HepG2 (cell line): Measurements from ENCODE around the gene RAB6B. TPM values are rescaled to one million over a fixed set of nuclear protein-coding genes. Genes with fewer than 3 reads are reported as not detected.

Experiments used
- ATAC-seq: fragments of 200-7000 bp; cut with Tn5 transposase; 3 replicates; pipeline ENCODE4 v1.9.1; 2020; ENCODE audit warnings: mild to moderate bottlenecking, moderate library complexity
- BruUV-seq: library from RNA; stranded (reverse); fragments of 400-500 nt; replicated peaks from 2 replicates; lab custom pipeline; 2021; lab: Mats Ljungman, UMichigan
- CTCF ChIA-PET: fragments of 300-600 bp; formaldehyde crosslinking; extraction: SDS; loops from one replicate; lab custom pipeline; 2021; ENCODE audit warnings: low total read pairs, inconsistent platforms, low intra/inter-chr PET ratio; lab: Yijun Ruan, JAX
- POLR2A ChIA-PET: fragments of 350-600 bp; sonication (Branson Sonifier 250); formaldehyde crosslinking; loops from one replicate; lab custom pipeline; 2020; ENCODE audit warnings: antibody characterized with exemption, inconsistent platforms; lab: Yijun Ruan, JAX
- DNase-seq: peaks from one replicate; pipeline ENCODE4 v3.0.0-alpha.2; 2015; ENCODE audit warnings: low spot score
- FAIRE-seq: peaks from 3 replicates; lab custom pipeline; 2011; peaks lifted over from hg19 to GRCh38; lab: Jason Lieb, UNC
- H2AFZ ChIP-seq: one replicate; pipeline ENCODE4 v1.6.1; 2011; ENCODE audit warnings: low read length, inconsistent platforms
- H3K27ac ChIP-seq: fragments of 300-600 bp; 3 replicates; pipeline ENCODE4 v1.8.0; 2011; ENCODE audit warnings: mixed run types, mild to moderate bottlenecking, mixed read lengths, low read length, inconsistent platforms; ENCODE audit not compliant: insufficient read depth; ENCODE audit errors: extremely low read length
- H3K27me3 ChIP-seq, 2 experiments: fragments of 200-600 bp in 1 of 2; 2 replicates in 1 of 2; 3 replicates in 1 of 2; pipeline versions ENCODE4 v1.6.0 to v1.8.0; 2011; ENCODE audit warnings: low read length in 2 of 2, mild to moderate bottlenecking in 2 of 2, moderate library complexity in 2 of 2, inconsistent platforms in 1 of 2; ENCODE audit not compliant: insufficient read depth in 2 of 2, control insufficient read depth in 1 of 2
- H3K36me3 ChIP-seq, 2 experiments: fragments of 200-600 bp in 1 of 2; replicated peaks in 1 of 2; 2 replicates in 1 of 2; 3 replicates in 1 of 2; pipeline versions ENCODE4 v1.5.1 to v1.8.0; 2011; ENCODE audit warnings: low read length in 2 of 2, inconsistent platforms in 1 of 2; ENCODE audit not compliant: insufficient read depth in 2 of 2, control insufficient read depth in 1 of 2
- H3K4me1 ChIP-seq: 2 replicates; pipeline ENCODE4 v1.5.1; 2012; ENCODE audit warnings: low read length, inconsistent platforms; ENCODE audit not compliant: insufficient read depth
- H3K4me2 ChIP-seq: 2 replicates; pipeline ENCODE4 v1.6.0; 2011; ENCODE audit warnings: low read depth, low read length, inconsistent platforms
- H3K4me3 ChIP-seq, 3 experiments: fragments of 200-600 bp in 1 of 3; sonication (generic), shearing (Covaris generic) in 1 of 3; replicated peaks in 1 of 3; 2 replicates each; pipeline ENCODE4 v1.5.1; 2011 to 2016; ENCODE audit warnings: low read length in 3 of 3, inconsistent platforms in 2 of 3, low read depth in 2 of 3, mild to moderate bottlenecking in 2 of 3, control low read depth in 1 of 3, mixed read lengths in 1 of 3; ENCODE audit not compliant: insufficient read depth in 1 of 3
- H3K79me2 ChIP-seq: one replicate; pipeline ENCODE4 v1.6.1; 2011; ENCODE audit warnings: low read length, inconsistent platforms; ENCODE audit not compliant: insufficient read depth
- H3K9ac ChIP-seq: 2 replicates; pipeline ENCODE4 v1.6.0; 2011; ENCODE audit warnings: mild to moderate bottlenecking, low read depth, low read length, inconsistent platforms; ENCODE audit not compliant: insufficient read depth
- H3K9me3 ChIP-seq: 2 replicates; pipeline ENCODE4 v1.5.1; 2012; ENCODE audit warnings: mild to moderate bottlenecking, low read length
- H4K20me1 ChIP-seq: 2 replicates; pipeline ENCODE4 v1.6.0; 2011; ENCODE audit warnings: inconsistent platforms, mild to moderate bottlenecking, low read length, moderate library complexity; ENCODE audit not compliant: insufficient read depth
- JARID2 ChIP-seq: sonication (generic); formaldehyde crosslinking; IDR thresholded peaks from 2 replicates; pipeline ENCODE4 v1.8.1; 2023; ENCODE audit warnings: missing genetic modification reagents, inconsistent platforms; ENCODE audit not compliant: insufficient replicate concordance
- MAFF ChIP-seq: IDR thresholded peaks from 2 replicates; pipeline ENCODE4 v1.6.1; 2011; ENCODE audit warnings: low read depth, low read length, improper control_type of control experiment
- SNAPC2 ChIP-seq: sonication (generic); formaldehyde crosslinking; IDR thresholded peaks from 2 replicates; pipeline ENCODE4 v1.8.1; 2022; ENCODE audit warnings: mild to moderate bottlenecking, missing genetic modification reagents
- ZBTB21 ChIP-seq: sonication (generic); formaldehyde crosslinking; IDR thresholded peaks from 2 replicates; pipeline ENCODE4 v1.4.0; 2020; ENCODE audit warnings: missing genetic modification reagents
- ZNF878 ChIP-seq: sonication (generic); formaldehyde crosslinking; IDR thresholded peaks from 2 replicates; pipeline ENCODE4 v1.8.1; 2023; ENCODE audit warnings: mild to moderate bottlenecking, missing genetic modification reagents, moderate library complexity
- ZSCAN25 ChIP-seq: sonication (generic); formaldehyde crosslinking; IDR thresholded peaks from 2 replicates; pipeline ENCODE4 v1.8.0; 2022; ENCODE audit warnings: mild to moderate bottlenecking, missing genetic modification reagents
- WGBS: methylation state at CpG from one replicate; pipeline ENCODE4 v1.1.6; 2017; ENCODE audit warnings: low lambda C conversion rate; 5-methylcytosine and 5-hydroxymethylcytosine counted together
- in situ Hi-C: cut with HindIII; loops from 2 replicates; pipeline ENCODE4 v1.10.0; 2017; ENCODE audit warnings: low pct_unique_long_range_greater_than_20kb; ENCODE audit not compliant: extremely low pct_ligation_motif_present
- intact Hi-C: fragments of 100-400 bp; cut with micrococcal nuclease; formaldehyde crosslinking; loops from one replicate; pipeline ENCODE4 v1.10.0; 2022; ENCODE audit not compliant: unreplicated experiment
- polyA plus RNA-seq, 8 experiments: library from polyadenylated mRNA; depleted of rRNA in 3 of 8; stranded (reverse) in 7 of 8; unstranded in 1 of 8; fragments of >200 nt; fragmentation: Illumina TruSeq in 4 of 8; extraction: Trizol in 4 of 8; gene quantifications; 2 replicates each; pipeline versions ENCODE4 v1.2.1 to v1.2.3, GENCODE V29; 2011 to 2016; ENCODE audit warnings: low read depth in 4 of 8, missing spikeins in 1 of 8, mixed read lengths in 1 of 8; ENCODE audit not compliant: insufficient read depth in 1 of 8
- total RNA-seq, 5 experiments: library from RNA; depleted of rRNA; stranded (reverse); fragments of >200 nt; fragmentation: Illumina TruSeq; extraction: Trizol; gene quantifications; 2 replicates each; pipeline ENCODE4 v1.2.3, GENCODE V29; 2016; ENCODE audit warnings: low read depth in 1 of 5
- TF ChIP-seq, protein P1 (sequence below): IDR thresholded peaks from 2 replicates; pipeline ENCODE4 v1.6.1; 2016; ENCODE audit warnings: low read depth, missing genetic modification reagents, missing compliant biosample characterization
- TF ChIP-seq, protein P2 (sequence below): sonication (generic); formaldehyde crosslinking; conservative IDR thresholded peaks from 2 replicates; pipeline ENCODE4 v1.8.1; 2023; ENCODE audit warnings: missing genetic modification reagents
- TF ChIP-seq, protein P3 (sequence below): sonication (generic); formaldehyde crosslinking; IDR thresholded peaks from 2 replicates; pipeline ENCODE4 v1.9.0; 2022; ENCODE audit warnings: low read depth, missing genetic modification reagents
- TF ChIP-seq, protein P4 (sequence below): sonication (generic); formaldehyde crosslinking; conservative IDR thresholded peaks from 2 replicates; pipeline ENCODE4 v1.8.0; 2022; ENCODE audit warnings: missing genetic modification reagents
- TF ChIP-seq, protein P5 (sequence below): IDR thresholded peaks from 2 replicates; pipeline ENCODE4 v1.6.1; 2016; ENCODE audit warnings: mild to moderate bottlenecking, missing biosample characterization, missing genetic modification reagents

RAB6B gene
- total and polyA plus RNA-seq, 2 of the 13 experiments (the other 11 are each of a cell fraction or from before 2014, with no cell fraction given), result 0.16 TPM; not detected in 1

DNA sequence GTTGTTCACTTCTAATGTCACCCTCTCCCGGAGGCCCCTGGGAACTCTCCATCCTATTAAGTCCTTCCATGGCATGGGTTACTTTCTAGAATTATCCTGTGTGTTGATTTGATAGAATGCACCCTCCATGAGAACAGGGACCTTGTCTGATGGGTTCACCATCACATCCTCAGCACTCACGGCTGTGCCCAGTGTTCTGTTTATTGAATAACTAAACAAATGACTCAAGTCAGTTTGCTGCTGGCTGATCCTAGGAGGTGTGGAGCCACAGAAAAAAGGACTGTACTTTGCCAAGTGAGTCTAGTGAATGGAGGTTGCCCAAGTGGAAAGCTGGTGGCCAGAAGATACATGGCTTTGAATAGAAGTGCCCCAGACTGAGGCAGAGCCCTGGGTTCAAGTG is 48.5 kb upstream of the RAB6B start:
- H3K4me2 ChIP-seq, result no peak overlapping the region
- FAIRE-seq, result no peak
- H4K20me1 ChIP-seq, result no peaks in the 10 kb centered on the region
- WGBS, result 0% methylated on average over 2 of the region's 2 CpGs
- no peak for ATAC-seq
- TF ChIP-seq, protein P1, sequence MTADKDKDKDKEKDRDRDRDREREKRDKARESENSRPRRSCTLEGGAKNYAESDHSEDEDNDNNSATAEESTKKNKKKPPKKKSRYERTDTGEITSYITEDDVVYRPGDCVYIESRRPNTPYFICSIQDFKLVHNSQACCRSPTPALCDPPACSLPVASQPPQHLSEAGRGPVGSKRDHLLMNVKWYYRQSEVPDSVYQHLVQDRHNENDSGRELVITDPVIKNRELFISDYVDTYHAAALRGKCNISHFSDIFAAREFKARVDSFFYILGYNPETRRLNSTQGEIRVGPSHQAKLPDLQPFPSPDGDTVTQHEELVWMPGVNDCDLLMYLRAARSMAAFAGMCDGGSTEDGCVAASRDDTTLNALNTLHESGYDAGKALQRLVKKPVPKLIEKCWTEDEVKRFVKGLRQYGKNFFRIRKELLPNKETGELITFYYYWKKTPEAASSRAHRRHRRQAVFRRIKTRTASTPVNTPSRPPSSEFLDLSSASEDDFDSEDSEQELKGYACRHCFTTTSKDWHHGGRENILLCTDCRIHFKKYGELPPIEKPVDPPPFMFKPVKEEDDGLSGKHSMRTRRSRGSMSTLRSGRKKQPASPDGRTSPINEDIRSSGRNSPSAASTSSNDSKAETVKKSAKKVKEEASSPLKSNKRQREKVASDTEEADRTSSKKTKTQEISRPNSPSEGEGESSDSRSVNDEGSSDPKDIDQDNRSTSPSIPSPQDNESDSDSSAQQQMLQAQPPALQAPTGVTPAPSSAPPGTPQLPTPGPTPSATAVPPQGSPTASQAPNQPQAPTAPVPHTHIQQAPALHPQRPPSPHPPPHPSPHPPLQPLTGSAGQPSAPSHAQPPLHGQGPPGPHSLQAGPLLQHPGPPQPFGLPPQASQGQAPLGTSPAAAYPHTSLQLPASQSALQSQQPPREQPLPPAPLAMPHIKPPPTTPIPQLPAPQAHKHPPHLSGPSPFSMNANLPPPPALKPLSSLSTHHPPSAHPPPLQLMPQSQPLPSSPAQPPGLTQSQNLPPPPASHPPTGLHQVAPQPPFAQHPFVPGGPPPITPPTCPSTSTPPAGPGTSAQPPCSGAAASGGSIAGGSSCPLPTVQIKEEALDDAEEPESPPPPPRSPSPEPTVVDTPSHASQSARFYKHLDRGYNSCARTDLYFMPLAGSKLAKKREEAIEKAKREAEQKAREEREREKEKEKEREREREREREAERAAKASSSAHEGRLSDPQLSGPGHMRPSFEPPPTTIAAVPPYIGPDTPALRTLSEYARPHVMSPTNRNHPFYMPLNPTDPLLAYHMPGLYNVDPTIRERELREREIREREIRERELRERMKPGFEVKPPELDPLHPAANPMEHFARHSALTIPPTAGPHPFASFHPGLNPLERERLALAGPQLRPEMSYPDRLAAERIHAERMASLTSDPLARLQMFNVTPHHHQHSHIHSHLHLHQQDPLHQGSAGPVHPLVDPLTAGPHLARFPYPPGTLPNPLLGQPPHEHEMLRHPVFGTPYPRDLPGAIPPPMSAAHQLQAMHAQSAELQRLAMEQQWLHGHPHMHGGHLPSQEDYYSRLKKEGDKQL, result no peak
- TF ChIP-seq, protein P2, sequence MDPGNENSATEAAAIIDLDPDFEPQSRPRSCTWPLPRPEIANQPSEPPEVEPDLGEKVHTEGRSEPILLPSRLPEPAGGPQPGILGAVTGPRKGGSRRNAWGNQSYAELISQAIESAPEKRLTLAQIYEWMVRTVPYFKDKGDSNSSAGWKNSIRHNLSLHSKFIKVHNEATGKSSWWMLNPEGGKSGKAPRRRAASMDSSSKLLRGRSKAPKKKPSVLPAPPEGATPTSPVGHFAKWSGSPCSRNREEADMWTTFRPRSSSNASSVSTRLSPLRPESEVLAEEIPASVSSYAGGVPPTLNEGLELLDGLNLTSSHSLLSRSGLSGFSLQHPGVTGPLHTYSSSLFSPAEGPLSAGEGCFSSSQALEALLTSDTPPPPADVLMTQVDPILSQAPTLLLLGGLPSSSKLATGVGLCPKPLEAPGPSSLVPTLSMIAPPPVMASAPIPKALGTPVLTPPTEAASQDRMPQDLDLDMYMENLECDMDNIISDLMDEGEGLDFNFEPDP (CRISPR knock-in tag), result no peak
- no peak for TF ChIP-seq ZNF878 (CRISPR knock-in tag)
- no peak for TF ChIP-seq MAFF
- TF ChIP-seq, protein P3, sequence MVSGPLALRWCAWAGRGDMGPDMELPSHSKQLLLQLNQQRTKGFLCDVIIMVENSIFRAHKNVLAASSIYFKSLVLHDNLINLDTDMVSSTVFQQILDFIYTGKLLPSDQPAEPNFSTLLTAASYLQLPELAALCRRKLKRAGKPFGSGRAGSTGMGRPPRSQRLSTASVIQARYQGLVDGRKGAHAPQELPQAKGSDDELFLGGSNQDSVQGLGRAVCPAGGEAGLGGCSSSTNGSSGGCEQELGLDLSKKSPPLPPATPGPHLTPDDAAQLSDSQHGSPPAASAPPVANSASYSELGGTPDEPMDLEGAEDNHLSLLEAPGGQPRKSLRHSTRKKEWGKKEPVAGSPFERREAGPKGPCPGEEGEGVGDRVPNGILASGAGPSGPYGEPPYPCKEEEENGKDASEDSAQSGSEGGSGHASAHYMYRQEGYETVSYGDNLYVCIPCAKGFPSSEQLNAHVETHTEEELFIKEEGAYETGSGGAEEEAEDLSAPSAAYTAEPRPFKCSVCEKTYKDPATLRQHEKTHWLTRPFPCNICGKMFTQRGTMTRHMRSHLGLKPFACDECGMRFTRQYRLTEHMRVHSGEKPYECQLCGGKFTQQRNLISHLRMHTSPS (CRISPR knock-in tag), result no peak
- no peak for TF ChIP-seq ZBTB21 (CRISPR knock-in tag)
- TF ChIP-seq, protein P4, sequence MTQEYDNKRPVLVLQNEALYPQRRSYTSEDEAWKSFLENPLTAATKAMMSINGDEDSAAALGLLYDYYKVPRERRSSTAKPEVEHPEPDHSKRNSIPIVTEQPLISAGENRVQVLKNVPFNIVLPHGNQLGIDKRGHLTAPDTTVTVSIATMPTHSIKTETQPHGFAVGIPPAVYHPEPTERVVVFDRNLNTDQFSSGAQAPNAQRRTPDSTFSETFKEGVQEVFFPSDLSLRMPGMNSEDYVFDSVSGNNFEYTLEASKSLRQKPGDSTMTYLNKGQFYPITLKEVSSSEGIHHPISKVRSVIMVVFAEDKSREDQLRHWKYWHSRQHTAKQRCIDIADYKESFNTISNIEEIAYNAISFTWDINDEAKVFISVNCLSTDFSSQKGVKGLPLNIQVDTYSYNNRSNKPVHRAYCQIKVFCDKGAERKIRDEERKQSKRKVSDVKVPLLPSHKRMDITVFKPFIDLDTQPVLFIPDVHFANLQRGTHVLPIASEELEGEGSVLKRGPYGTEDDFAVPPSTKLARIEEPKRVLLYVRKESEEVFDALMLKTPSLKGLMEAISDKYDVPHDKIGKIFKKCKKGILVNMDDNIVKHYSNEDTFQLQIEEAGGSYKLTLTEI (CRISPR knock-in tag), result no peak
- TF ChIP-seq, protein P5, sequence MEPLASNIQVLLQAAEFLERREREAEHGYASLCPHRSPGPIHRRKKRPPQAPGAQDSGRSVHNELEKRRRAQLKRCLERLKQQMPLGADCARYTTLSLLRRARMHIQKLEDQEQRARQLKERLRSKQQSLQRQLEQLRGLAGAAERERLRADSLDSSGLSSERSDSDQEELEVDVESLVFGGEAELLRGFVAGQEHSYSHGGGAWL (CRISPR knock-in tag), result no peak
- no peak for TF ChIP-seq JARID2
- no peak for TF ChIP-seq ZSCAN25 (CRISPR knock-in tag)
- no peak for TF ChIP-seq SNAPC2 (CRISPR knock-in tag)
- ChIA-PET POLR2A (no interaction called here), CTCF (no interaction called here)
- H2AFZ ChIP-seq, result no peak overlapping the region
- H3K4me3 ChIP-seq, result no peak overlapping the region
- intact Hi-C loops, result no loop called here
- in situ Hi-C loops, result no loop called here
- no peak overlapping the region for H3K27ac ChIP-seq
- no peaks in the 10 kb centered on the region for H3K9me3 ChIP-seq
- no peaks in the 10 kb centered on the region for H3K4me1 ChIP-seq
- DNase-seq, result no peak
- H3K79me2 ChIP-seq, result no peaks in the 10 kb centered on the region
- peaks cover 4 to 42% of the 10 kb centered on the region in 2 experiments; a peak in 3 of 5 replicates for H3K27me3 ChIP-seq
- BruUV-seq, result no TSS peak
- H3K36me3 ChIP-seq, result no peaks in the 10 kb centered on the region
- H3K9ac ChIP-seq, result no peak overlapping the region
